ENCODE measurements around the gene HPCA. TPM values are rescaled to one million over a fixed set of nuclear protein-coding genes. Genes with fewer than 3 reads are reported as not detected.

Gene HPCA
- total RNA-seq, 2 donors from 2014 or later, result 1.5 to 1.9 TPM

Other genes with a start within 250 kb of the HPCA start
- 10 to 100 TPM; 44.0 to 44.1 TPM for gene ZBTB8OS, start 235.9 kb upstream of the HPCA start, total RNA-seq
- 100 to 1,000 TPM; 128 to 129 TPM for gene RBBP4, start 235.3 kb upstream of the HPCA start, total RNA-seq
- gene SYNC, start 183.7 kb upstream of the HPCA start, total RNA-seq, result 10 to 100 TPM; 16.4 to 20.3 TPM
- gene YARS1, start 69.1 kb upstream of the HPCA start, total RNA-seq, result 10 to 100 TPM; 41.7 to 88.3 TPM
- 10 to 100 TPM; 29.1 to 29.5 TPM for gene S100PBP, start 68.8 kb upstream of the HPCA start, total RNA-seq
- gene FNDC5, start 15.6 kb upstream of the HPCA start, total RNA-seq, result under 1 TPM; 0.22 to 0.85 TPM
- gene TMEM54, start 14.9 kb downstream of the HPCA start, total RNA-seq, result 100 to 1,000 TPM; 739 to 855 TPM
- 10 to 100 TPM; 64.1 to 77.3 TPM for gene RNF19B, start 78.3 kb downstream of the HPCA start, total RNA-seq
- gene AK2, start 150.4 kb downstream of the HPCA start, total RNA-seq, result 100 to 1,000 TPM; 173 to 222 TPM
- gene AZIN2, start 194.7 kb downstream of the HPCA start, total RNA-seq, result 10 to 100 TPM; 10.1 to 22.7 TPM

Data from left colon (tissue), 2 donors.